BJ (cell line): ENCODE results near the gene TMEM139. TPM values are rescaled to one million over a fixed set of nuclear protein-coding genes. Genes with fewer than 3 reads are reported as not detected.

Experiments
- CTCF ChIA-PET: fragments of 350-600 bp; formaldehyde crosslinking; extraction: SDS; loops from one replicate; lab custom pipeline; 2021; ENCODE audit warnings: antibody characterized with exemption, inconsistent platforms; lab: Yijun Ruan, JAX
- POLR2A ChIA-PET: fragments of 300-600 bp; sonication (Branson Sonifier 250); formaldehyde crosslinking; extraction: SDS; loops from one replicate; lab custom pipeline; 2021; ENCODE audit warnings: antibody characterized with exemption; lab: Charles Lee
- DNase-seq: peaks from one replicate; pipeline ENCODE4 v3.0.0-alpha.2; 2011; ENCODE audit warnings: low read depth
- H3K27me3 ChIP-seq: 2 replicates; pipeline ENCODE4 v1.6.0; 2011; ENCODE audit warnings: low read length; ENCODE audit not compliant: control insufficient read depth, insufficient read depth
- H3K36me3 ChIP-seq: 2 replicates; pipeline ENCODE4 v1.5.1; 2011; ENCODE audit warnings: low read length; ENCODE audit not compliant: control insufficient read depth, insufficient read depth
- H3K4me3 ChIP-seq: 2 replicates; pipeline ENCODE4 v1.5.1; 2011; ENCODE audit warnings: low read depth, mild to moderate bottlenecking, control low read depth, low read length
- polyA plus RNA-seq: library from polyadenylated mRNA; depleted of rRNA; stranded (reverse); fragments of >200 nt; gene quantifications from 2 replicates; pipeline ENCODE4 v1.2.3, GENCODE V29; 2011
- TF ChIP-seq, protein P1 (sequence below): IDR thresholded peaks from 2 replicates; pipeline ENCODE4 v1.5.1; 2011; ENCODE audit warnings: low read depth, mild to moderate bottlenecking, control low read depth, inconsistent platforms, low read length, moderate library complexity; ENCODE audit not compliant: insufficient read depth

Gene TMEM139
- polyA plus RNA-seq, 1 experiment = 0.11 TPM

DNA sequence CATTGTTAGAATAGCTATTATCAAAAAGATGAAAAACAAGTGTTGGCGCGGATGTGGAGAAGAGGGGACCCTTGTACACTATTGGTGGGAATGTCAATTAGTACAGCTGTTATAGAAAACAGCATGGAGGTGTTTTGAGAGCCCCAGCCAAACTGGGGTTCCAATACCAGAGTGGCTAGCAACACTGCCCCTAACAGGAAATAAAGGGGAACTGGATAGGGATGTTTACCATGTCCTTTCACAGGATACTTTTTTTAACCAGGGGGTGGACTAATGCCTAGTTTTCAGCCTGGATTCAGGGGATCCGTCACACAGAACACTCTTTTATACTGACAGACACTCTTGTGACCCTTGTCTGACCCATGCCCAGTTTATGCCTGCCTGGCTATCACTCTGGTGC, 28.4 kb upstream of the TMEM139 start:
- no peaks in the 10 kb centered on the region for H3K36me3 ChIP-seq
- POLR2A ChIA-PET = no interaction called here
- no peak overlapping the region for H3K4me3 ChIP-seq
- H3K27me3 ChIP-seq = no peaks in the 10 kb centered on the region
- CTCF ChIA-PET = interaction anchor here (1.1 to 3.2 kb wide), 3 partner anchors 13 to 17 kb away, joined by 3 to 13 read pairs (median 3); no protein-coding TSS in a partner anchor
- TF ChIP-seq, protein P1, sequence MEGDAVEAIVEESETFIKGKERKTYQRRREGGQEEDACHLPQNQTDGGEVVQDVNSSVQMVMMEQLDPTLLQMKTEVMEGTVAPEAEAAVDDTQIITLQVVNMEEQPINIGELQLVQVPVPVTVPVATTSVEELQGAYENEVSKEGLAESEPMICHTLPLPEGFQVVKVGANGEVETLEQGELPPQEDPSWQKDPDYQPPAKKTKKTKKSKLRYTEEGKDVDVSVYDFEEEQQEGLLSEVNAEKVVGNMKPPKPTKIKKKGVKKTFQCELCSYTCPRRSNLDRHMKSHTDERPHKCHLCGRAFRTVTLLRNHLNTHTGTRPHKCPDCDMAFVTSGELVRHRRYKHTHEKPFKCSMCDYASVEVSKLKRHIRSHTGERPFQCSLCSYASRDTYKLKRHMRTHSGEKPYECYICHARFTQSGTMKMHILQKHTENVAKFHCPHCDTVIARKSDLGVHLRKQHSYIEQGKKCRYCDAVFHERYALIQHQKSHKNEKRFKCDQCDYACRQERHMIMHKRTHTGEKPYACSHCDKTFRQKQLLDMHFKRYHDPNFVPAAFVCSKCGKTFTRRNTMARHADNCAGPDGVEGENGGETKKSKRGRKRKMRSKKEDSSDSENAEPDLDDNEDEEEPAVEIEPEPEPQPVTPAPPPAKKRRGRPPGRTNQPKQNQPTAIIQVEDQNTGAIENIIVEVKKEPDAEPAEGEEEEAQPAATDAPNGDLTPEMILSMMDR = no peak
- DNase-seq = no peak

DNA sequence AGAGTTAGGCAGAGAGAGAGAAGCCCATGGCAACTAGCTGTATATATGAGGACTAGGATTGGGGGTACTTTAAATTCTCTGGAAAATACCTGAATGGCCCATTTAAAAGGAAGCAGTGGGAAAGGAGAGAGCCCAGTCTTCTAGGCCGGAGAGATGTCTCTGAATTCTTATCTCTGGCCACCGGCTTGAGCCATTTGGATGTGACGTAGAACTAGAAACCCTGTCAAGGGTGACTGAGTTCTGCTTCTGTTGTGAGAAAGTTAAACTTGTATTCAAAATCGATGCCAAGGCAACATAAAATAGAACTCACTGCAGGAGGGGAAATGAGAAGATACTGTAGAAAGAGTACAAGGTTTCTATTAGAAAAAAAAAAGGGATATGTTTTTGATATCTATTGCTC, 27.8 kb upstream of the TMEM139 start:
- Histone ChIP-seq H3K27me3 (no peaks in the 10 kb centered on the region), H3K4me3 (no peak overlapping the region), H3K36me3 (no peaks in the 10 kb centered on the region)
- DNase-seq = no peak
- TF ChIP-seq, protein P1 = no peak
- POLR2A ChIA-PET = no interaction called here
- CTCF ChIA-PET = interaction anchor here (1.1 to 3.2 kb wide), 3 partner anchors 13 to 17 kb away, joined by 3 to 13 read pairs (median 3); no protein-coding TSS in a partner anchor

DNA sequence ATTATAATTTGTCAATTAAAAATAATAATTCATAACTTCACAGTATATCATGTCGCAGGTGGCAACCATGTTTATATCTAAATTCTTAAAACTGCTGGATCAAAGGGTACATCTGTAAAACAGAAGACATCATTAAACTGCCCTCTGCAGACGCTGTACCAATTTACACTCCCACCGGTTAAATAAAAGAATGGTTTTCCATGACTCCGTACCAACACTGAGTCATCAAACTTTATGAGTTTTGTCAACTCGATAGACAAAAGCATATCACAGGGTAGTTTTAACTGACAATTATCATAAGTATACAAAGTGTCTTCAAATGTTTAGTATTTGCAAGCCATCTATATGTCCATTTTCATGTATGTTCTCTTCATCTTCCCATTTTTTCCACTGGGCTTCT, 27.3 kb upstream of the TMEM139 start:
- no peak for DNase-seq
- TF ChIP-seq, protein P1 = no peak
- Histone ChIP-seq H3K36me3 (no peaks in the 10 kb centered on the region), H3K4me3 (no peak overlapping the region), H3K27me3 (no peaks in the 10 kb centered on the region)
- ChIA-PET POLR2A (no interaction called here), CTCF (interaction anchor here (1.0 to 3.2 kb wide), 2 partner anchors 17 kb away, joined by 4 to 13 read pairs; no protein-coding TSS in a partner anchor)

GRCh38 chr7:143258831-143259230, 25.9 kb upstream of the TMEM139 start:
- Histone ChIP-seq H3K27me3 (no peaks in the 10 kb centered on the region), H3K4me3 (no peak overlapping the region), H3K36me3 (no peaks in the 10 kb centered on the region)
- CTCF ChIA-PET = interaction anchor here (0.6 to 1.0 kb wide), 3 partner anchors 12 to 246 kb away, joined by 3 read pairs; no protein-coding TSS in a partner anchor
- POLR2A ChIA-PET = no interaction called here
- no peak for DNase-seq
- TF ChIP-seq, protein P1 = no peak

- POLR2A ChIA-PET = no interaction called here
- H3K4me3 ChIP-seq = no peak overlapping the region
- no peak for DNase-seq
- CTCF ChIA-PET = interaction anchor here (1.6 kb wide), 1 partner anchor 20 kb away, joined by 5 read pairs; no protein-coding TSS in a partner anchor
- no peaks in the 10 kb centered on the region for H3K36me3 ChIP-seq
- TF ChIP-seq, protein P1 = no peak
- no peaks in the 10 kb centered on the region for H3K27me3 ChIP-seq
These were observed 25.0 kb upstream of the TMEM139 start for GRCh38 chr7:143259765-143260164.
